ENCODE measurements around the gene SSUH2. TPM values are rescaled to one million over a fixed set of nuclear protein-coding genes. Genes with fewer than 3 reads are reported as not detected.

Gene SSUH2
- total RNA-seq, 2 donors from 2014 or later: 5.3 to 7.9 TPM

GRCh38 chr3:8627201-8627940, 17.2 kb downstream of the SSUH2 start:
- H3K4me3 Mint-ChIP-seq: no peak overlapping the region
- Histone ChIP-seq H3K4me3 (ENCODE audit: low read length) (no peak overlapping the region), H3K9me3 (ENCODE audit: control insufficient read depth, low read length) (no peaks in the 10 kb centered on the region), H3K4me1 (ENCODE audit: control insufficient read depth, insufficient read depth, low read length) (peaks cover 13% of the 10 kb centered on the region), H3K27me3 (ENCODE audit: control insufficient read depth, insufficient read depth, low read length, poor library complexity, severe bottlenecking) (no peaks in the 10 kb centered on the region), H3K27ac (ENCODE audit: low read depth, low read length) (no peak overlapping the region), H3K9ac (ENCODE audit: extremely low read depth, low read length, poor library complexity, severe bottlenecking) (no peak overlapping the region), H3K36me3 (ENCODE audit: control insufficient read depth, insufficient read depth, low read length) (peaks cover 19% of the 10 kb centered on the region)
- no peak for DNase-seq
- 92 to 94% methylated on average over 15 to 19 of the region's 19 CpGs for whole genome bisulfite sequencing, 2 experiments (ENCODE audit: insufficient coverage in 1 of 2, insufficient read length in 1 of 2)
- no peak for TF ChIP-seq CTCF (conservative IDR thresholded peaks at IDR 0.05)
- H3K27ac Mint-ChIP-seq: no peak overlapping the region
- H3K4me1 Mint-ChIP-seq: peaks cover 22% of the 10 kb centered on the region
- H3K9me3 Mint-ChIP-seq: no peaks in the 10 kb centered on the region
- H3K27me3 Mint-ChIP-seq (ENCODE audit: insufficient read depth): no peaks in the 10 kb centered on the region
- H3K36me3 Mint-ChIP-seq (ENCODE audit: low read depth): peaks cover 16% of the 10 kb centered on the region

- no peak overlapping the region for H3K9ac ChIP-seq (ENCODE audit: extremely low read depth, low read length, poor library complexity, severe bottlenecking)
- H3K9me3 ChIP-seq (ENCODE audit: control insufficient read depth, low read length): peaks cover under 1% of the 10 kb centered on the region
- no peak overlapping the region for H3K27ac ChIP-seq (ENCODE audit: low read depth, low read length)
- no peak for TF ChIP-seq CTCF (conservative IDR thresholded peaks at IDR 0.05)
- no peak for DNase-seq
- peaks cover 8% of the 10 kb centered on the region for H3K4me1 ChIP-seq (ENCODE audit: control insufficient read depth, insufficient read depth, low read length)
- no peak overlapping the region for H3K4me3 ChIP-seq (ENCODE audit: low read length)
- Mint-ChIP-seq H3K27ac (no peak overlapping the region), H3K4me1 (peaks cover 10% of the 10 kb centered on the region), H3K27me3 (ENCODE audit: insufficient read depth) (no peaks in the 10 kb centered on the region), H3K36me3 (ENCODE audit: low read depth) (peaks cover 14% of the 10 kb centered on the region), H3K4me3 (no peak overlapping the region), H3K9me3 (no peaks in the 10 kb centered on the region)
- peaks cover 20% of the 10 kb centered on the region for H3K36me3 ChIP-seq (ENCODE audit: control insufficient read depth, insufficient read depth, low read length)
- no peaks in the 10 kb centered on the region for H3K27me3 ChIP-seq (ENCODE audit: control insufficient read depth, insufficient read depth, low read length, poor library complexity, severe bottlenecking)
- WGBS, 2 experiments (ENCODE audit: insufficient coverage in 1 of 2, insufficient read length in 1 of 2): 89 to 92% methylated on average over 2 to 3 of the region's 3 CpGs
Observed at GRCh38 chr3:8625991-8626390, 18.6 kb downstream of the SSUH2 start.

- H3K4me3 ChIP-seq (ENCODE audit: low read length): no peak overlapping the region
- peaks cover 13% of the 10 kb centered on the region for H3K9me3 ChIP-seq (ENCODE audit: control insufficient read depth, low read length)
- H3K36me3 ChIP-seq (ENCODE audit: control insufficient read depth, insufficient read depth, low read length): peaks cover 20% of the 10 kb centered on the region
- Mint-ChIP-seq H3K4me3 (no peak overlapping the region), H3K36me3 (ENCODE audit: low read depth) (peaks cover 23% of the 10 kb centered on the region), H3K4me1 (peaks cover 10% of the 10 kb centered on the region), H3K27ac (no peak overlapping the region), H3K27me3 (ENCODE audit: insufficient read depth) (no peaks in the 10 kb centered on the region), H3K9me3 (peaks cover 2% of the 10 kb centered on the region)
- whole genome bisulfite sequencing, 2 experiments (ENCODE audit: insufficient coverage in 1 of 2, insufficient read length in 1 of 2): 94 to 98% methylated on average over 6 to 7 of the region's 7 CpGs
- H3K9ac ChIP-seq (ENCODE audit: extremely low read depth, low read length, poor library complexity, severe bottlenecking): no peak overlapping the region
- no peak overlapping the region for H3K27ac ChIP-seq (ENCODE audit: low read depth, low read length)
- DNase-seq: no peak
- H3K27me3 ChIP-seq (ENCODE audit: control insufficient read depth, insufficient read depth, low read length, poor library complexity, severe bottlenecking): no peaks in the 10 kb centered on the region
- no peak for TF ChIP-seq CTCF (conservative IDR thresholded peaks at IDR 0.05)
- peaks cover 8% of the 10 kb centered on the region for H3K4me1 ChIP-seq (ENCODE audit: control insufficient read depth, insufficient read depth, low read length)
Observed at GRCh38 chr3:8624612-8625011, 20.0 kb downstream of the SSUH2 start.

All from endodermal cell (in vitro differentiated cells).